GM19193 (cell line): ENCODE measurements around the gene SERAC1.

ENCODE experiments used
- POLR2A ChIP-seq: IDR thresholded peaks from 4 replicates; pipeline ENCODE4 v1.6.1; 2011; ENCODE audit not compliant: insufficient read depth, insufficient read length; ENCODE audit errors: extremely low read depth

SERAC1 gene

DNA sequence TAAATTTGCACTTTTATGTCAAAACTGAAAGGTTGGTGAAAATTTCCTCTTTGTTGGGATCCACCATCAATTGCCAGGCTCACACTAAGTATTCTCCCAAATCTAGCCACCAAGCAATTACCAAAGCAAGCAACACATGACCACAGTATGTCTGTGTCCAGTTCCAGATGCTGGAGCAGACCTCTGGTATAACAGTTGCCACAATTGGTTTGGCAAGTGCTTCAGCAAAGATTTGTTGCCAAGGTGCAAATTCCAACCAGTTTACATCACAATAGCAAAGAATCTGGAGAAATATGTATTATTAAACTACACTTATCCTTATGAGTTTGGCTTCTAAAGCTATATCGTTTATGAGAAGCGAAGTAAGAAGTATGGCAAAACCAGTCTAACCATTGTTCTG is 6.5 kb upstream of the SERAC1 start:
- no peak for TF ChIP-seq POLR2A

- TF ChIP-seq POLR2A, result no peak
These were observed 6.0 kb upstream of the SERAC1 start for GRCh38 chr6:158174024-158174423.

GRCh38 chr6:158172001-158172400 is 3.9 kb upstream of the SERAC1 start:
- no peak for TF ChIP-seq POLR2A

DNA sequence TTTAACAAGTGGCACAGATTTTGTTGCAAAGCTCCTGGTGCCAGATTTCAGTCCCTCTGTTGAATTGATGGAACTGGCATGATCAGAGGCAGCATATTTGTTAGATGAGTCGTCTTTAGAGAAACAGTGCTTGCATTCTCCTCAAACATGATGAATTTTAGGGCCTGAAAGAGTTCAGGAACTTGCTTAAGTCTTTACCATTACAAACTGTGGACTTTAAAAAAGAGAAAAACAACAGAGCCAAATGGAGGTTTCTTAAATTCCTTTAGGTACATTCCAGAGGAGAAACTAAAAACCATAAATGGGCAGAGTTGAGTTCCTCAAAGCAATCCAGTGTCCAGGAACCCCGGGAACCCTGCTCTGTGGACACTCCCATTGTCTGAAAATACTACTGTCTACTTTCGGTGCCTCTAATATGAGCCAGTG is 2.6 kb upstream of the SERAC1 start:
- TF ChIP-seq POLR2A, result no peak

GRCh38 chr6:158165919-158166416 is 2.1 kb downstream of the SERAC1 start:
- TF ChIP-seq POLR2A, result no peak

- no peak for TF ChIP-seq POLR2A
These were observed 3.4 kb downstream of the SERAC1 start for GRCh38 chr6:158164579-158165170.

DNA sequence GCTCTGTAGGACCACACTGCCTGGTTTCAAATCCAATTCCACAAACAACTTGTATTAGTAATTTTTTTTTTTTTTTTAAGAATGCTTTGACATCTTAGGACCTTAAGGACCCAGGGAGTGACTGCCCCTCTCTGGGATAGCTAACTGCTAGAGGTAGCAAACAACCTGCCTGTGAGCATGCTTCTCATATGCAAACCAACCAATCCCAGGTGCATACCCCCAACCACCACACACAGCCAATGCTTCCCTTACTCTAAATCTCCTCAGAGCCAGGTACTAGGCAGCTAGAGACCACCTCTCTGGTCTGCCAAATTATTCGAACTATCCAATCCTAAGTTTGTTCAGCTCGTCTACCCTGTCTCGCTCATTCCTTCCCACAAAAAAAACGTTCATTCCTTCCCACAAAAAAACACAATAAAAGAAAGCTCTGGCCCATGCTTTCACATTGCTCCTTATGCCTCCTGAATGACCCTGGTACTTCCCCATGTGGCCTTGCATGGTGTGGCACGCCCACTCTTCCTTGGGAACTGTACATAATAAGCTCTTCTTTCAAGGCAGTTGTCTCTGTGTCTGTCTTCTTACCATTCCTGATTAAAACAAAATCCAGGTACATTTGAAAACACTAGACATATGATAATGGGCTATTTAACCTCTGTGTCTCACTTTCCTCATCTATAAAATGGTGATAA is 6.4 kb downstream of the SERAC1 start:
- TF ChIP-seq POLR2A, result no peak

DNA sequence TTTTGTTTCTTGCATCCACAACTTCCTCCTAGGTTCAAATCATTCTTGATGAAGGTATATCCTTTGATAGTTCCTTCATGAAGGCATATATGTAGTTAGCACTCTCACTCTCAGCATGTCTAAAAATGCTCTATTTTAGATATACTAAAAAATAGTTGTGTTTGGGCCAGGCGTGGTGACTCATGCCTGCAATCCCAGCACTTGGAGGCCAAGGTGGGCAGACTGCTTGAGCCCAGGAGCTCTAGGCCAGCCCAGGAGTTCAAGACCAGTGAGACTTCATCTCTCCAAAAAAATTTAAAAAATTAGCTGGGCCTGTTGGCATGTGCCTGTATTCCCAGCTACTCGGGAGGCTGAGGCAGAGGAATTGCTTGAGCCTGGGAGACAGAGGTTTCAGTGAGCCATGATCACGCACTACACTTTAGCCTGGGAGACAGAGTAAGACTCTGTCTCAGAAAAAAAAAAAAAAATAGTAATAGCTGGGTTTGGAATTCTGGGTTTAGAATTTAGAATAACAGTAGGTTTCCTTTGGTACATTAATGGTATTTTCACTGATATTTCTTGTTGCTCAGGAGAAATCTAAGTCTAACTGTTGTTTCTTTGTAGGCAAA is 7.0 kb downstream of the SERAC1 start:
- no peak for TF ChIP-seq POLR2A

DNA sequence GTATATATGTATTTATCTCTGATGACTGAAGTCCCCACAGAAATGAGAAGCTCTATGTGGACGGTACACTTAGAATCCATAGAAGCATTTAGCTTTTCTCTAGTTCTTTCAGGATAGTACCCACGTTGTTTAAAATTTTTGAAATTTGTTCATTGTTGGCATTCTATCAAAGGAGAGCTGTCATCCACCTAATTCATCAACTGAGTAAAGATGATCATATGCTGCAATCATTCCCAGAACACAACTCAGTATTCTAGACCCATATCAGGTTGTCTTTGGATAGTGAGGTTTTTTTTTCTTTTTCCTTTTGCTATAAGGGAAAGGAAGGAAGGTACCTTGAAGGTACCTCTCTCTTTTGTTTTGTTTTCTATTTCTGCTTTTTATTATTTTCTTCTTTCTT is 9.3 kb downstream of the SERAC1 start:
- TF ChIP-seq POLR2A, result no peak

DNA sequence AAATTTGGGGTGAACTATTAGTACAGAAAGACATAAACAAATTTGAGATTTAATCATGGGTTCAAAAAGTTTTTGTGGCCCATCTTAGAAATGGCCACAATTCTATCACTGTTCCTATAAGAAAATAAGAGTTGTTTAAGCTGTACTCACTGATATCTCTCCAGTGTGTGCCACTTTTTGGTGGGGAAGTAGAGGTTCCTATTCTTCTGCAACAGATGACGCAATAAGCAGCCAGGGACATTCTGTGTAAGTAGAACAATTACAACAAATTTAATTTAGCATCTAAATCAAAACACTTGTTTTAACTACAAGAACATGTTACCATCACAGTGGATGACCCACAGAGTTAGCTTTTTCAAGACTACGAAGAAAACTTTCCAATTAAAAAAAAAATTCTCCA is 9.9 kb downstream of the SERAC1 start:
- TF ChIP-seq POLR2A, result no peak

- TF ChIP-seq POLR2A, result no peak
These were observed 10.8 kb downstream of the SERAC1 start for GRCh38 chr6:158157064-158157764.

DNA sequence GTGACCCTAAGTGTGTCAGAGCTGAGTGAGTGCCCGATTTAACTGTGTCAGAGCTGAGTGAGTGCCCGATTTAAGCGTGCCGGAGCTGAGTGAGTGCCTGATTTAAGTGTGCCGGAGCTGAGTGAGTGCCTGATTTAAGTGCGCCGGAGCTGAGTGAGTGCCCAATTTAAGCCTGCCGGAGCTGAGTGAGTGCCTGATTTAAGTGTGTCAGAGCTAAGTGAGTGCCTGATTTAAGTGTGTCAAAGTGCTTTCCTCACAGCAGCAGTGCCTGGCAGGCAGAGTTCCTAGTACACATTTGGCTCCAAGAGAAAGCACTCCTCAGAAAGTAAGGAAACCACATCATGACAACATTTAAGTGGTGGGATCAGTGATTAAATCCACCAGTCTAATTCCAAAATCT is 13.2 kb downstream of the SERAC1 start:
- no peak for TF ChIP-seq POLR2A

DNA sequence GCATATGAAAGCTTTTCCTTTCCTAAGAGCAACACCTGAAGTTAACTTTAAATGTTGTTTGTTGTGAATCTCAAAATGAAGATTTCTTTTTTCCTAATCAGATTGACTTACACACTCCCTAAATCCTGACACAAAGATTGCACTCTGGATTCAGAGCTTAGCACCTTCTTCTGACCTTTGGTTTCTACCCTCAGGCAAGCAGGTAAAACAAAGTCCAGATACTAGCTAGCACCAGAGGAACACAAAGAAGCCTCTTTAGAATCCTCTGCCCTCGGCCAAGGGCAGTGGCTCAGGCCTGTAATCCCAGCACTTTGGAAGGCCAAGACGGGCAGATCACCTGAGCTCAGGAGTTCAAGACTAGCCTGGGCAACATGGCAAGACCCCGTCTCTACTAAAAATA is 14.5 kb downstream of the SERAC1 start:
- no peak for TF ChIP-seq POLR2A

- TF ChIP-seq POLR2A, result no peak
These were observed 15.4 kb downstream of the SERAC1 start for GRCh38 chr6:158152659-158153058.

DNA sequence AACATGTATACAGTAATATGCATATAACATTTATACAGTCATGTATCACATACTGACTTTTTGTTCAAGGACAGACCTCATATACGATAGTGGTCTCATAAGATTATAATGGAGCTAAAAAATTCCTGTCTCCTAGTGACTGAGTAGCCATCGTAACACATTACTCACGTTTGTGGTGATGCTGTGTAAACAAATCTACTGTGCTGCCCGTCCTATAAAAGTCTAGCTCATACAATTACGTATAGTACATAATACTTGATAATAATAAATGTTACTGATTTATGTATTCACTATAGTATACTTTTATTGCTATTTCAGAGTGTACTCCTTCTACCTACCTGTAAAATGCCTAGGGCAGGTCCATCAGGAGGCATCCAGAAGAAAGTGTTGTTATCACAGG is 17.4 kb downstream of the SERAC1 start:
- TF ChIP-seq POLR2A, result no peak

GRCh38 chr6:158149641-158150040 is 18.4 kb downstream of the SERAC1 start:
- no peak for TF ChIP-seq POLR2A

DNA sequence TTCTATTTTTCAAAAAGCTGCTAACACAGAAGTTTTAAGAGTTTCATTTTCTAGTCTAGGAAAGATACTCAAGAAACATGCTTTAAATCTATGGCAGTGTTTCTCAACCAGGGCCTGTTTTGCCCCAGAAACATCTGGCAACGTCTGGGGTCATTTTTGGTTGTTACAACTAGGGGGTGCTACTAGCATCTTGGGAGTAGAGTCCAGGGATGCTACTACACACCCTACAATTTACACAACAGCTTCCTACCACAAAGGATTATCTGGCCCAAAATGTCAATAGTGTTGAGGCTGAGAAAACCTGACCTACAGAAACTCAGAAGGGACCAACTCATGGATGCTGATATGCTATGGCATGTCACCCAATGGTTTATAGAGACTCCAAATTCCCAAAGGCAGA is 24.4 kb downstream of the SERAC1 start:
- TF ChIP-seq POLR2A, result no peak

DNA sequence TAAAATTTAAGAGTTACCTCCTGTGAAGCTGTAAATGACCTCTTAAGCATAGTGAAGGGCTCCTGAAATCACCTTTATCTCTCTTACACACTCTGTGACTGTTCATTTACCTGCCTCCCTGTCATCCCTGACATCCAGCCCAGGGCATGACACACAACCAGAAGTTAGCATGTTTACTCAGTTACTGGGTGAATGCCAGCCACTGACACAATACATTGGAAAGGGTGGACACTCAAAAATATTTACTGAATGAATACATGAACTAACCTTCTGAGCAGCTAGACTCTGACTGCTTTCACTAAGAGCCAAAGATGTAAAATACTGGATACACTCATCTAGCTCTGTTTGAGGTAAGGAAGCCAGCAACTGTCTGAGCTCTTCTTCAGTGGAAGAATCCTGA is 25.3 kb downstream of the SERAC1 start:
- TF ChIP-seq POLR2A, result no peak
